CD4-positive, alpha-beta T cell treated with Interleukin-12 subunit alpha and Interleukin-12 subunit beta, for 1 hour (primary cell): ENCODE data around the gene ASAP2.

Experiments used
- DNase-seq: peaks from one replicate; pipeline ENCODE4 v3.0.0-alpha.2; 2020

Gene ASAP2

DNA sequence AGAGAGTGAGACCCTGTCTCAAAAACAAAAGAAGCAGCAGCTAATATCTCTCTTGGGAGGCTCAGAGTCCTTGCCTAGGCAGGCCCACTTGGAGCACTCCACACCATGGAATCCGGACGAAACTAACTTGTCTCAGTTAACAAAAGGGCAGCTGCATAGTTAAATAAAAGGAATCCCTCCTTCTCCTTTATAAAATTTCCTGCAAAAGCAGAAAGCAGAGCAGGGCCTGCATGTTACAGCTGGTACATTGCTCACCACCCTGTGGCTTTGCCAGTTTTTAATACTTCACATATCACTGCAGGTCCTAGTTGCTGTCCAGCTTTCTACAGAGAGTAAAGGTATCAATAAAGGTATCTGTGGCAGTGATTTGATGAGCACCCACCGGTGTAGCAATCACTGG is 93.6 kb downstream of the ASAP2 start:
- no peak for DNase-seq

DNA sequence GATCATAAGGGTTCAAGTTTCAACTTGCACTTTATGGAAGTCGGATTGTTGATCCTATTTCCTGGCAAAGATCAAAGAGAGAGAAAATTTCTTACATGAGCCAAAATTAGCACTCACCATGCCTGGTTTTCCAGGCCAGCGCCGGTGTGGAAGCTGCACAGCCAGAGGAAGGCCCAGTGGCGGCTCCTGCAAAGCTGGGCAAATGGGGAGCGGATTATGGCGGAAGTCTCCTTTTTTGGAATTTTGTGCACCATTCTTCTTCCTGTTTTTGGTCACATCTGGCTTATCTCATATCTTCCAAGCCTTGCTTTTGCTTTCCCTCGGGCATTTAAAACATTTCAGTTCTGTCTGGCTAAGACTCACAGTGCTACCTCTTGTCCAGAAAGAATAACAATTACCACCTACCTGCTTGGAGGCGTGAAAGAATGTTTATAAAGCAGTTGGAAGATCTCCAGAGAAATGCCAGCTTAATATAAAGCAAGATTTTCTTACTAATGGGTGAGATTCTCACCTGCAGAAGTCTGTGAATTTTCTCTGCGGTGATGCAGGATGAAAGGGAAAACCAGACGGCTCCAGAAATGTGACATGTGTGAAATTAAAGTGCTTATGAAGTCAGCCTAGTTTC is 94.3 kb downstream of the ASAP2 start:
- no peak for DNase-seq

DNA sequence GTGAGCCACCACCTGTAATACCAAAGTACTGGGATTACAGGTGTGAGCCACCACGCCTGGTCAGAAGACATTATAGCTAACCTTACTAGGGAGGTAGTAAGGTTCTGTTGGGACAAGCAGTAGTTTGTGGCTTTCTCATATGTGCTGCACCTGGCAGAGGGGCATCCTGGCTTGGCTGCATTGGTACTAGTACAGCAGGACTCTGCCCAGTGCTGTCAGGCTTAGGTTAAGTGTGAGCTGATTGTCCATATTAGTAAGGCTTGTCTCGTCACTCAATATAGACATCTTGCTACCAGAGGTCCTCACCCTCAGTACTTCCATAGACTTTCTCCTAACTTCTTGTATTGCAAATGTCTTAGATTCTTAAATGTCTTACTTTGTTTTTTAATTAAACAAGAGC is 96.1 kb downstream of the ASAP2 start:
- no peak for DNase-seq

DNA sequence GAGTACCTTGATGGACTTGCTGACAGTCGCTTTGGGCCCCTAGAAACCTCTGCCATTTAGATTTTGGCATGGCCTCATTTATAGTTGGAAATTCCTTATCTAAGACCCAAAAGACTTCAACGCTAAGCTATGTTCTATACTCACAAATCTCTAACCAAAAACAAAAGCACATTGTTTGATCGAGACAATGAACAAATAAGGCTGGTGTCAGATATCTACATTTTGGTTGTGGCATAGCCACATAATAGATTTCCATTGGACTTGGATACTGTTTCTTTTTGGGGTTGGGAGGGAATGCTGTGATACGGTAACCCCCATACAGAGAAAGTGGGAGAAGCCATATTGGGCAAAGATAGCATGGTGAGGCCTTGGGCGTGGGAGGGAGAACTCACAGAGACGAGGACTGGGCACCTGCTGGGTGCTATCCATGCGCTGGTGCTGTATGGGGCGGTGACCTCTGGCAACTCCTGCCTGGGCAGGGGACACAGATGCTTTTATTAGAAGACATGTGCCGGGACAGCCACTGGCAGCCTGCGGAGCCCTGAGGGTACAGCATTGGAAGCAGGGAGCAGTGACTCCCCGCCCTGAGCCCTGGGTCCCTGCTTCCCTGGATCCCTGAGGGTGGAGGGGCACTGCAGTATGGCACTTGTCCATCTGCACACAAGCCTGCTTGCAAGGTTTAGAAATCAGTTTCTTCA is 97.1 kb downstream of the ASAP2 start:
- no peak for DNase-seq

DNA sequence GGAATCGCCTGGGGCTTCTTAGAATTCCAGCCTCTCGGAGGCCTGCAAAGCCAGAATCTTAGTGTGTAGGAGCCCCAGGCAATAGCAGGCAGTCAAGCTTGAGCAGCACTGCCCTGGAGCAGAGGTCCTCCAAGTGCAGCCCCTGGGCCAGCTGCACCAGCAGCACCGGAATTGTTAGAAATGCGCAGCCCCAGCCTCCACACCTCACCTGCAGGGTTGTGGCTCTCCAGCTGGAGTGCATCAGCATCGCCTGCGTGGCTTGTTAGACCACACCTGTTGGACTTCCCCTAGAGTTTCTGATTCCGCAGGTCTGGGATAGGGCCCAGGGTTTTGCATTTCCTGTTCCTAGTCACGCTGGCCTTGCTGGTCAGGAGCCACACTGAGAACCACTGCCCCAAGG is 100.3 kb downstream of the ASAP2 start:
- DNase-seq = no peak

DNA sequence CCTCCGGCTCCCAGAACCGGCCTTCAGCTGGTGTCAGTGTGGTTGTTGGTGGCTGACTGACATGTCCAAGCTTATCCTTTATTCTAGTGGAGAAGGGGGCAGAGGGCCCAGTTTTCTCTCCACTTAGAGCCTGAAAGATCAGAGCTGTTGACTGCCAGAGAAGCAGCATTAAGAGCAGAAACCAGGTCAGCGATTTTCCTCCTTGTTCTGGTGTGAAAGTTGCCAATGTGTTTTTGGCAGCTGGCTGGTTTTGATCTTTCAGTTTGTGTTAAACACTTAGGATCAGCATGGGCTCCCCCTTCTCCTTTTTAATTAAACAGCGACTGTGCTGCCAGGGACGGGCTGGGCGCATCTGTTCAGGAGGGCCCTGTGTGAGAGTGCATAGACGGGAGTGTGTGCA is 100.9 kb downstream of the ASAP2 start:
- DNase-seq = no peak

DNA sequence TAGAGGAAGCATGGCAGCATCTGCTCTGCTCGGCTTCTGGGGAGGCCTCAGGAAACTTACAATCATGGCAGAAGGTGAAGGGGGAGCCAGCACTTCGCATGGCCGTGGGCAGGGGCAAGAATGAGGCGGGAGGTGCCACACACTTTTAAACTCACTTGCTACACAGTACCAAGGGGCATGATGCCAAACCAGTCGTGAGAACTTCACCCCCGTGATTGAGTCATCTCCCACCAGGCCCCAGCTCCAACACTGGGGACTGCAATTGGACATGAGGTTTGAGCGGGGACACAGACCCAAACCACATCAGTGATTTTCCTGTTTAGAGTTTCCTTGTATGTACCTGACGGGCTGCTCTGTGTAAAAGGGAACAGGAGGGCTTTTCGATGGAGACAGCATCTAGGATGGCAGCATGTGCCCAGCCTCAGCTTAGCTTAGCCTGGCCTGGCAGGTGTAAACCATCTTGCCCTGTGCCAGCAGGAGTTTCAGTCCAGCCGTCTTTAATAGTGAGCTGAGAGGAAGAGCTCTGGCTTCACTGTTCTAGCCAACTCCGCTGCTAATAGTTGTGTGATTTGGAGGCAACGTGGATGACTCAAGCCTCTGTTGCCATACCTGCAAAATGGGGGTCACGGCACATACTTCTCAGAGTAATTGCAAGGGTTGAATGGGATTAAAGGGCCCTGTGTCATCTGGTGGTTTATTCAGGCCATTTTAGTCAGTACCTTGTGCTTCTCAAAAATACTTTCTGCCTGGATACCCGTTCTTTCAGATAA is 101.8 kb downstream of the ASAP2 start:
- no peak for DNase-seq

DNA sequence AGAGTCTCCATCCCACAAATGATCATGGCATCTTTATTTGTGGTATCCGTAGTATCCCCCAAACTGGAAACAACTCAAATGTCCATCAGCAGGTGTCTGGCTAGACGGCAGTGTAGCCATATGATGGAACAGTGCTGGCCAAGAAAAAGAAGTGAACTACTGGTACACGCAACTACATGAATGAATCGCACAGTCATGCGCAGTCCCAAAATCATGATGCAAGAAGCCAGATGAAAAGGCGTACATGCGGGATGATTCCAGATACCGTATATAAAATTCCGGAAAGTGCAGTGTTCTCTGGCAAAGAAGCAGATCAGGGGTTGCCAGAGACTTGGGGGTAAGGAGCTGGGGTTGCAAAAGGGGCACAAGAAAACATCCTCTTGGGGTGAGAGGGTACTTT is 102.5 kb downstream of the ASAP2 start:
- DNase-seq = no peak

DNA sequence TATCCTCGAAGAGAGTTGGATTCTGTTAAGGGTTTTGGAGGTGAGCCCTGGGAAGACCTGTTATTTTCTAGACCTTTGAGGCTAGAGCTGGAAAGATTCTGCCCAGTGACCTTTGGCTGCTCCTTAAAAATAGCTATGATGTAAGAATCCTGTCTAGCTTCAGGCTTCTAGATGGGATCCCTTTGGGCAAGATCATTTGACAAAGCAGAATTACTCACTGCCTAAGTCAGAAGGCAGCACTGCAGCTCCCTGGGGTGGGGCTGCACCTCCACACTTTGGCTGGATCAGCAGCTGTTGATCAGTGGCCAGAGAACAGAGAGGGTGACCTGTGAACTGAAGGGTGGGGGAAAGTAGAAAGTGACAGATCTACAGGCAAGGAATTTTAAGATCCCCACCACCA is 103.8 kb downstream of the ASAP2 start:
- no peak for DNase-seq

DNA sequence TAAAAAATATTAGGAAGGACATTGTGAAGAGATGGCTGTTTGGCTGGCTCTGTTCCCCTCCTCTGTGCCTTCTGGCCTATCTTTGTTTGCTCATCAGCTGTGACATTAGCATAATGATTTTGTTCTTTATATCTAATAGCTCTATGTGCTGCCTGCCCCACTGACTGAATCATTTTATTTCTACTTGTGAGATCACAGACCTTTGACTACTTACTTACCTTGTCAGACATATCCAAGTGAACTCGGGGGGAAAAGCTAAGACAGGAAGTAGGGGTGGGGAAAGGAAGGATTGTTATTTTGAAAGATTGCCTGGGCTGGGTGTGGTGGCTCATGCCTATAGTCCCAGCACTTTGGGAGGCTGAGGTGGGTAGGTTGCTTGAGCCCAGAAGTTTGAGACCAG is 104.2 kb downstream of the ASAP2 start:
- DNase-seq = no peak

DNA sequence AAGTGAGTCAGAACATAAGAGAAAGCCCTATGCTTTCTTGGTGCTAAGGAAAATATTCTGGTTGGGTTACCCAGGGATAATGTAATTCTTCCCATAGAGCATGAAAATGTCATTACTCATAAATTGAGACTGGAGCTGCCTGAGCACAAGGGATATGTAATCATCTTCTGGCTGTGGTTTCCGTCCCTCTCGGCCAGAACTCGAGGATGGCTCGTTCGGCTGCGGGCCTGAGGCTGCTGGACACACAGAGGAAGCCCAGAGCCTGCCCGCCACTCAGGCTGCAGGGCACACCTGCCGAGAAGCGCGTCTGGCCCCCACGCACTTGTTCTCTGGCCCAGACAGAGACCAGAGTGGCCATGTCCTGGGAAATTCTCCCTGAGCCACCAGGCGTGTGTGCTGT is 104.9 kb downstream of the ASAP2 start:
- no peak for DNase-seq

DNA sequence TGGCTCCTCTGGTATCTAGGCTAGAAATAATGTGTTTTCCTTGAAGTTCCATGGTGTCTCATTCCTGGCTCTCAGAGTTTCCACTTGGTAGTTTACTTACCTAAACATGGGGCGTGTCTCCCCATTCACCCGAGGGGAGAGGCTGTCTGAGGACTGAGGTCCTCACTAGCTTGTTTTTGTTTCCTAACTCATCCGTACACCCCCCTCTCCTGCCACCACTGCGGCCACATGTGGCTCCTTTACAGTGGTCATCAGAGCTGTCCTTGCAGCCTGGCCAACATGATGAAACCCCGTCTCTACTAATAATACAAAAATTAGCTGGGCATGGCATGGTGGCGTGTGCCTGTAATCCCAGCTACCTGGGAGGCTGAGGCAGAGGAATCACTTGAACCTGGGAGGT is 106.0 kb downstream of the ASAP2 start:
- no peak for DNase-seq

DNA sequence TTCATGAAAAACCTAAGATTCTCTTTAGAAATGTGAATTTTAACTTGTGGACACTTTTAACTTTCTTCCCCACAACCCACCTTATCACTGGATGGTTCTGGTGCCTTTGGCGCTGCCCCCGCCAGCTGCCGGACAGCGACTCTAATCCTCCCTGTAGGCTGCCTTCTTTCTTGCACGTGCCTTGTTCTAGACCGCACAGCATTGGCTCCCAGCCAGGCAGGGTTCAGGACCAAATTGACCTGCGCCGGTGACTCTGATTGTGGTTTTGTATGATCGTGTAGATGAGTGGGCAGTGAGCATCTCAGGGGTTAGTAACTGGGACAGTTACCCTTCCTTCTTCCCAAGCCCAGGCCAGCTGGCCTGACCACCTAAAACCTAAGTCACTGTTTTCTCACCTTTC is 106.8 kb downstream of the ASAP2 start:
- no peak for DNase-seq

DNA sequence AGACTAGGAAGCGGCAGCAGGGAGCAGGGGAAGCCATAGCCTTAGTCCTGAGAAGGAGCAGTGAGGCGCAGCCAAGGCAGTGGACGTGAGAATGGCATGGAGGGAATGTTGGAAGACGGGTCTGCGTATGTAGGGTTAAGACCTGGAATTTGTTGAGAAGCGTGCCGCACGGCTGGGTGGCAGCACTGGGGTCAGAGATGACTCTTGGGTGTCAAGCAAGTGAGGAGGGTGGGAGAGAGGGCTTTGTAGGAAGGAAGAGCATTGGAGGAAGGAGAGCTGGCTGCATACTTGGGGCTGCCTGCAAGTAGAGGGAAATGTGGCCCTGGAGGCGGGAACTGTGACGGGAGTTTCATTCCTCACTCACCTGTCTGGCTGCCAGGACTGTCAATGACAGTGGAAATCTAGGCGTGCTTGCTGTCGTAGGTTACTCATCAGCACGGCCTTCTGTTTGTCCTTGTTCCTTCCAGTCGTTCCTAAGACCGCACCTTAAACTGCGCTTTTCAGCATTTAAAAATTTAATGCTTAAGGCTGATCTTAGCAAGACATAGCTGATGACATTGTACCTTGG is 108.8 kb downstream of the ASAP2 start:
- DNase-seq = no peak

DNA sequence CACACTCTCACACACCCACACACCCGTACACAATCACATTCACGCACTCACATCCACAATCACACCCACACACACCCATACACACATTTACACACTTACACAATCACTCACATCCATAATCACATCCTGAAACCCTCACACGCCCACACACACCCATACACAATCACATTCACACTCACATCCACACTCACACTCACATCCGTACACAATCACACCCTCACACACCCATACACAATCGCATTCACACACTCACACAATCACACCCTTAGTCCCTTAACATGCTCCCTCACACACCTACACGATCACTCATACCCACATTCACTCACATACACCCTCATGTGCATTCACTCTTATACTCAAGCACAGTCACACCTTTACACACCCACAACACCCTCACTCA is 110.9 kb downstream of the ASAP2 start:
- DNase-seq = no peak

DNA sequence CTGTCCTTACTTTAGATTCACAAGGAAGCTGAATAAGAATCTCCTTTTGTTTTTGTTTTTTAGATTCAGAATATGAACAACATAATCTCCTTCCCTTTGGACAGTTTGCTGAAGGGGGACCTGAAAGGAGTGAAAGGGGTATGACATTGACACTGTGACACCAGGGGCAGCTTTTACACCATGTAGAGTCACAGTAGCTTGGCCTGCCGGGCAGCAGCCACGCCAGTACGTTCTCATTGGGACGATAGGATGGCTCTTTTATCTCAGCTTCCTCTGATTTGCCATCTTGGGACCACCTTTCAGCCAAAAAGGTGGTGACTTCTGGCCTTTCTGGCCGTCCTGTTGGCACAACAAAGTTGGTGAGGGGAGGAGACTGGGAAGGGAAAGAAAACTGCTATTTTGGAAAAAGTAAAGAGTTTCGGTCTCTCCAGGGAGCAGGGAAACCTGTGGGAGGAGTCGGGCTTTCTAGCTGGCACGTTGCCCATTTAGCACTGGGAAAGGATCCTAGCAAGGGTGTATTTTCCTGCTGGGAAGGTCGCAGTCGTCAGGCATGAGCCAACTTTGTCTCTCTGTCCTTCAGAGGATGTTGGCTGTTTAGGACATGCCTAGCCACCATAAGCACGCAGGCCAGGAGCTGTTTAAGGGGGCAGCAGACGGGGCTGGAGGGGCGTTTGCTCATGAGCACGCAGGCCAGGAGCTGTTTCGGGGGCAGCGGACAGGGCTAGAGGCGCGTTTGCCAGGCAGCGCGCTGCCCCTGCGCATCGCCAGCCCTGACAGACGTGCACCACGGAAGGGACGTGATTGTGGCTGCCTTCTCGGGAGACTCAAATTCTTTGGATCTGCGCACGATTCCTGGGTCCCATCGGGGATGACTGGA is 112.1 kb downstream of the ASAP2 start:
- no peak for DNase-seq

DNA sequence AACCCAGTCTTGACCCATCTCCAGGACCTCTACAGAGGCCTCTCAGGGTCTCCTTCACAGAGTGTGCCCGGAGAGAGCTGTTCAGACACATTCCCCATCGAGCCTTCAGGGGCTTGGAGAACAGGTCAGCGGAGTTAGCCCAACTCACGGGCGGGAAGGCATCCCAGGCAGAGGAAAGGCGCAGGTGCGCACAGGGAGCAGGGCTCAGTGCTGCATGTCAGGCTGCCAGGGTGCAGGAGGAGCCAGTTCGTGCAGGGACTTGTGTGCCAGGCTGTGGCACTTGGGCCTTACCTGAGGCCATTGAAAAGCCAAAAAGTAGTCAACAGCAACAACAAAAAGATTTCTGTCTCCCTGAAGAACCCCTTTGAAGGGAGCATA is 112.7 kb downstream of the ASAP2 start:
- no peak for DNase-seq

DNA sequence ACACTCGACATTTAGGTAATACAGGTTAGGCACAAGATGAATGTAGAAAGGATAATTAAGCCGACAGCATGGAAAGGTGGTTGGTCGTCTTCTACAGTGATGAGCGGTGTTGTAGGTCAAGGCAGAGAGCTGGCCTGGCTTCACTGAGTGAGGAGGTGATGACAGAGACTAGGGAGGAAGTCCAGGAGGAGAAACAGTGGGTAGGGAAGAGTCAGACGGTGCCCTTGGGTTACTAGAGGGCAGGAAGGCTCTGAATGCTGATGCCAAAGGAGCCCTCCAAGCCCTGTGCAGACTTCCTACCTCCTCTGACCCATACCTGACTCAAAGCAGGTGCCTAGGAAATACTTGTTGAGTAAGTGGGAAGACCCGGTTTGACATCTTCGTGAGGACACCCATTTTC is 116.0 kb downstream of the ASAP2 start:
- no peak for DNase-seq

DNA sequence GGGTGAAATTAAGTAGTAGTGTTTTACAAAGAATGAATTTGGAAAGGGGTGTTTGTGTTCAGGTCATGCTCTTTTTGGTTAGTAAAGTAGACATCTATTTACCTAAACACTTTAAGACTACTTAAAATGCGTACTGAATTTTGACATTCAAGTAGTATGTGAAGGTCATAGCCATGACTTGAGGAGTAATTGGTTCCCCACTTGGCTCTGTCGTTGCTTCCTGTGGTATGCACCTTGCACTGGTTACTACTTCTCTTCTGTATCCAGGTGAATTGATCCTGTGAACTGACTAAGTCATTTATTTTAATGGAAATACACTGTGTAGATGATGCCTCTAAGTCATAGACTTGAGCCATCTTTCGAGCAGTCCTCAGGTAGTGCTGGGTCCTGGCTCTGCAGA is 118.8 kb downstream of the ASAP2 start:
- no peak for DNase-seq

DNA sequence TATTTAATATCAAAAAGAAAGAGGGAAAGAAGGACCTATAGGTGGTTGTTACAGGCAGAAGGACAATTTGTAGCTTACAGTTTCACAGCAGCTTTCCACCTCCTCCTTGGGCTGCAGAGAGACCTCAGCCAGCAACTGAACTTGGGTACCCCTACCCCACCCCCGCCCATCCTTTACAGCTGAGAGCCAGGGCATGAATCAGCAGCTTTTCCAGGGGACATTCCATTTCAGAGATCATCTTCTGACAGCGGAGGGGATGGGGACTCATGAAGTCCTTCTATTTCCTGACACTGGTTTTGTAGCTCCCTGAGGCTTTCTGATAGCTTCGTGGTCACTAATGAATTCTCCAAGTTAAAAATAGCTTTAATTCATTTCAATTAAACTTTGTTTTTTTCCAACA is 120.4 kb downstream of the ASAP2 start:
- DNase-seq = no peak

DNA sequence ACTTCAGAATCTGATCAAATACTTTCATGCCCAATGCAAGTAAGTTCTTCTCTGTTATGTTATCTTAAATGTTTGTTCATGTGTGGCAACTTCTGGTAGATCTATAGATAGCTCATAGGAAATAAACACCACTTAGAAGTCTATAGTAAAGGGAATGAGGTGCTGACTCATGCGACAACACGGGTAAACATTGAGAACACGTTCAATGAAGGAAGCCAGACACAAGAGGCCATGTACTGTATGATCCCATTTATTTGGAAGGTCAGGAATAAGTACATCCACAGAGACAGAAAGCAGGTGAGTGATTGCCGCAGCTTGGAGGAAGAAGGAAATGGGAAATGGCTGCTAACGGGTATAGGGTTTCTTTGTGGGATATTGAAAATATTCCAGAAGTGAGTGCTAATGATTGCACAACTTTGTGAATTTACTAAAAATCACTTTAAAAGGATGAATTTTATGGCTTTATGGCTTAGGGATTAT is 121.3 kb downstream of the ASAP2 start:
- DNase-seq = no peak

DNA sequence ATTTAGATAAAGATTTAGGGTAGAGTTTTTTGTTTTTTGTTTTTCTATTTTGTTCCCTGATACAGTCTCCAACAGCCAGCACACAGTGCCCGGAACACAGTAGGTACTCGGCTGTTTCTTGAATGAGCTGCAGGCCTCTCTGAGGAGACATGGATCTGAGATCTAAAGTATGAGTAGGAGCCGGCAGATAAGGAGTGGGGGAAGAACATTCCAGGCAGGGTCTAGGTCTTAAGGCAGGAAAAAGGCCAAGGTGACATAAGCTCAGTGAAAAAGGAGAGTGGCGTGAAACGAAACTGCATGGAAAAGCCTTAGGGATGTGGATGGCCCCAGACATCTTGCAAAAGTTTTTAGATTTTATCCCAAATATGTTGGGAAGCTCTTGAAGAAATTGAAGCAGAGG is 122.3 kb downstream of the ASAP2 start:
- no peak for DNase-seq

DNA sequence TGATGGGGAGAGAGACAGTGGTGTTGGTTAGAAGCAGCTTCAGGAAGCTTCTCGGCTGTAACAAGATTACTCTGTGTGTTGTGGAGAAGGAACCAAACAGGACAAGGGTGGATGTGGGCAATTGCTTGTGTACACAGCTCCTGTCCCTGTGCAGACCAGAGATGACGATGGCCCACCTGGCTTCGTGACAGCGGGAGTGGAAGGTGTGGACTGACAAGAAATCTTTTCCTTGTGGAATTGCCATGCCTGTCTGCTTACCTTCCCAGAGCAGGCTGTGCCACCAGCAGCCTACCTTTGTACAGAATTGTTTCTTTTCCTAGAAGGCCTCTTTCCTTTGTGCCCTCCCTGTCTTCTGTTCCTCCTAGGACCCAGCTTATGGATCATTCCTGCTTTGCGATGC is 122.9 kb downstream of the ASAP2 start:
- DNase-seq = no peak
